Transverse colon (tissue), 3 donors: ENCODE data around the gene ZMIZ1.

ENCODE experiments used
- CTCF ChIP-seq, 5 experiments: fragments of 200-600 bp in 3 of 5; fragments of 450-650 bp in 2 of 5; sonication (generic) in 3 of 5; IDR thresholded peaks; 1 replicate in 2 of 5; 2 replicates in 3 of 5; pipeline ENCODE4 v1.5.1; 2016 to 2017; ENCODE audit warnings: antibody characterized with exemption in 5 of 5, inconsistent platforms in 3 of 5, mild to moderate bottlenecking in 2 of 5, moderate library complexity in 1 of 5
- POLR2A ChIP-seq: fragments of 450-650 bp; IDR thresholded peaks from one replicate; pipeline ENCODE4 v1.6.1; 2016; ENCODE audit warnings: antibody characterized with exemption, mild to moderate bottlenecking, moderate library complexity

- TF ChIP-seq CTCF (IDR thresholded peaks at IDR 0.05), result no peak
- no peak for TF ChIP-seq POLR2A
Observed at GRCh38 chr10:79352035-79352877, 283.5 kb downstream of the ZMIZ1 start.
